C4-2B (cell line): ENCODE data around the gene KIAA0586.

ENCODE experiments used
- ZFX ChIP-seq: fragments of 450-650 bp; IDR thresholded peaks from 2 replicates; pipeline ENCODE4 v1.6.1; 2017
- TF ChIP-seq, protein P1 (sequence below): fragments of 450-650 bp; conservative IDR thresholded peaks from 2 replicates; pipeline ENCODE4 v1.5.1; 2017; ENCODE audit warnings: mild to moderate bottlenecking

DNA sequence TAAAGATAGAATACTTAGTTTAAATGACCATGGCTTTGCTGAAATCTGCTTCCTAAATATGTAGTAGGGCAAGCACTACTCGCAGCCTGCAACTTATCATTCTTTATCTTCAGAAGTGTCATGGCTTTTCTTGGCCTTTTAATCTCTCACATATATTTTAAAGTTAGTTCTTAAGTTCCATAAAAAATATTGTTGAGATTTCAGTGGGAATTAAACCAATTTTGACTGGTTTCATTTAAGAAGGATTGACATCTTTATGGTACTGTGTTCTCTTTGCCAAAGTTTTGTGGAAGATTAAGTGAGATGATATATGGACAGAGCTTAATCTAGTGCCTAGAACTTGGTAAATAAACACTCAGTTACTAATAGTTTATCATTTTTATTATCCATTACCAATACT lies 56.7 kb downstream of the KIAA0586 start:
- TF ChIP-seq, protein P1, sequence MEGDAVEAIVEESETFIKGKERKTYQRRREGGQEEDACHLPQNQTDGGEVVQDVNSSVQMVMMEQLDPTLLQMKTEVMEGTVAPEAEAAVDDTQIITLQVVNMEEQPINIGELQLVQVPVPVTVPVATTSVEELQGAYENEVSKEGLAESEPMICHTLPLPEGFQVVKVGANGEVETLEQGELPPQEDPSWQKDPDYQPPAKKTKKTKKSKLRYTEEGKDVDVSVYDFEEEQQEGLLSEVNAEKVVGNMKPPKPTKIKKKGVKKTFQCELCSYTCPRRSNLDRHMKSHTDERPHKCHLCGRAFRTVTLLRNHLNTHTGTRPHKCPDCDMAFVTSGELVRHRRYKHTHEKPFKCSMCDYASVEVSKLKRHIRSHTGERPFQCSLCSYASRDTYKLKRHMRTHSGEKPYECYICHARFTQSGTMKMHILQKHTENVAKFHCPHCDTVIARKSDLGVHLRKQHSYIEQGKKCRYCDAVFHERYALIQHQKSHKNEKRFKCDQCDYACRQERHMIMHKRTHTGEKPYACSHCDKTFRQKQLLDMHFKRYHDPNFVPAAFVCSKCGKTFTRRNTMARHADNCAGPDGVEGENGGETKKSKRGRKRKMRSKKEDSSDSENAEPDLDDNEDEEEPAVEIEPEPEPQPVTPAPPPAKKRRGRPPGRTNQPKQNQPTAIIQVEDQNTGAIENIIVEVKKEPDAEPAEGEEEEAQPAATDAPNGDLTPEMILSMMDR = no peak
- no peak for TF ChIP-seq ZFX
